Urinary bladder (tissue), 2 donors: Measurements from ENCODE around the gene C1QTNF3. TPM values are rescaled to one million over a fixed set of nuclear protein-coding genes. Genes with fewer than 3 reads are reported as not detected.

Source experiments
- polyA plus RNA-seq: library from polyadenylated mRNA; stranded (reverse); fragments of 200-250 nt; gene quantifications from one replicate; pipeline ENCODE4 v1.2.3, GENCODE V29; 2013
- small RNA-seq: library from RNA; depleted of rRNA; stranded (forward); fragments of <200 nt; gene quantifications from one replicate; pipeline ENCODE3, GENCODE V24; 2014
- total RNA-seq: library from RNA; depleted of rRNA; stranded (reverse); fragments of >200 nt; gene quantifications from one replicate; pipeline ENCODE4 v1.2.3, GENCODE V29; 2014
- donor health status: healthy.

The C1QTNF3 gene
- total and polyA plus RNA-seq, 2 donors = 4.4 to 87.9 TPM

Small RNA genes within 50 kb of the gene (small RNA-seq; reads per million reads assigned to genes)
- not detected for gene AC139783.1

Other genes starting within 250 kb of the C1QTNF3 start
- gene ADAMTS12, start 151.2 kb downstream of the C1QTNF3 start, total RNA-seq = 28.8 TPM
- gene ADAMTS12, start 151.2 kb downstream of the C1QTNF3 start, polyA plus RNA-seq = 2.5 TPM
- not detected for gene RXFP3, start 106.8 kb downstream of the C1QTNF3 start, total RNA-seq
- not detected for gene RXFP3, start 106.8 kb downstream of the C1QTNF3 start, polyA plus RNA-seq
- not detected for gene SLC45A2, start 58.5 kb downstream of the C1QTNF3 start, total RNA-seq
- gene SLC45A2, start 58.5 kb downstream of the C1QTNF3 start, polyA plus RNA-seq = not detected
- 16.2 TPM for gene AMACR, start 35.2 kb downstream of the C1QTNF3 start, total RNA-seq
- gene AMACR, start 35.2 kb downstream of the C1QTNF3 start, polyA plus RNA-seq = 11.9 TPM